Adrenal gland (tissue), 12 donors: ENCODE measurements around the gene PHF21A. TPM values are rescaled to one million over a fixed set of nuclear protein-coding genes. Genes with fewer than 3 reads are reported as not detected.

ENCODE experiments used
- DNase-seq, 7 donors: peaks; one replicate each; pipeline ENCODE4 v3.0.0-alpha.2; 2019 to 2020
- H3K27ac ChIP-seq, 5 donors: fragments of 200-600 bp; sonication (generic) in 4 of 5; 1 replicate in 3 of 5; 2 replicates in 2 of 5; pipeline versions ENCODE4 v1.5.1 to v1.8.0; 2016 to 2020; ENCODE audit warnings: mild to moderate bottlenecking in 1 of 5
- H3K27me3 ChIP-seq: fragments of 200-600 bp; 2 replicates; pipeline ENCODE4 v1.8.0; 2021
- H3K36me3 ChIP-seq, 2 donors: fragments of 200-600 bp; replicated peaks in 1 of 2; 1 replicate in 1 of 2; 2 replicates in 1 of 2; pipeline versions ENCODE4 v1.5.1 to v1.8.0; 2018 to 2022
- H3K4me1 ChIP-seq, 2 donors: fragments of 200-600 bp; replicated peaks in 1 of 2; 1 replicate in 1 of 2; 2 replicates in 1 of 2; pipeline versions ENCODE4 v1.5.1 to v1.8.0; 2018 to 2021
- H3K4me3 ChIP-seq, 4 donors: fragments of 200-600 bp; sonication (generic) in 3 of 4; one replicate each; pipeline ENCODE4 v1.5.1; 2016 to 2018
- H3K9me3 ChIP-seq, 3 donors: fragments of 200-600 bp; sonication (generic) in 1 of 3; replicated peaks in 1 of 3; 1 replicate in 2 of 3; 2 replicates in 1 of 3; pipeline versions ENCODE4 v1.5.1 to v1.8.0; 2016 to 2021
- CTCF ChIP-seq, 6 experiments: fragments of 450-650 bp in 4 of 6; fragments of 200-600 bp in 2 of 6; sonication (generic) in 1 of 6; IDR thresholded peaks; 1 replicate in 5 of 6; 2 replicates in 1 of 6; pipeline versions ENCODE4 v1.5.1 to v1.8.0; 2016 to 2021; ENCODE audit warnings: antibody characterized with exemption in 6 of 6, mild to moderate bottlenecking in 2 of 6, moderate library complexity in 1 of 6
- POLR2A ChIP-seq, 2 donors: fragments of 450-650 bp; IDR thresholded peaks; one replicate each; pipeline ENCODE4 v1.6.1; 2017; ENCODE audit warnings: antibody characterized with exemption in 2 of 2, mild to moderate bottlenecking in 2 of 2, moderate library complexity in 1 of 2
- WGBS, 4 donors: extraction: QIAGEN DNeasy Blood & Tissue Kit in 2 of 4; methylation state at CpG; one replicate each; pipeline versions ENCODE4 v1.1.5 to v1.1.7; 2013 to 2017; 5-methylcytosine and 5-hydroxymethylcytosine counted together
- intact Hi-C, 2 donors: fragments of 100-400 bp; cut with DNase I; formaldehyde crosslinking; loops; one replicate each; pipeline versions ENCODE4 v1.14.1 to v1.15.0; 2022 to 2023
- polyA plus RNA-seq, 3 donors: library from polyadenylated mRNA; stranded (reverse); fragments of 200-250 nt in 2 of 3; fragments of 350-450 nt in 1 of 3; fragmentation: Illumina TruSeq in 1 of 3; extraction: RNeasy Lipid Tissue Mini Kit (QIAGEN cat#74804) in 1 of 3; gene quantifications; one replicate each; pipeline ENCODE4 v1.2.3, GENCODE V29; 2013 to 2014
- total RNA-seq, 9 donors: library from RNA; depleted of rRNA in 4 of 9; stranded (reverse); fragments of >200 nt in 4 of 9; fragments of 120-200 nt in 1 of 9; fragmentation: NEBNext Ultra II Directional in 1 of 9; extraction: Animal tissue kit (Norgen Biotek cat#: 25700) in 1 of 9; gene quantifications; one replicate each; pipeline versions ENCODE4 v1.1.0 to v1.2.4, GENCODE V29; 2013 to 2023
- donor health status: healthy with polysubstance abuse.
- donor health status: Bipolar disorder and iron deficiency.
- donor health status: DM: yes; HTN: yes; CAD: no.
- donor health status: DM: no; HTN: no; CAD: no.
- donor health status: DM: no; HTN: no; CAD: no.
- donor health status: DM: yes; HTN: yes; CAD: no.

Gene PHF21A
- total and polyA plus RNA-seq, 12 donors: 28.4 to 85.1 (median 40.0) TPM

- 0 to 1% (median 1%) methylated on average over 27 to 74 of the region's 74 CpGs for WGBS, 4 donors
- H3K27me3 ChIP-seq: no peaks in the 10 kb centered on the region
- H3K9me3 ChIP-seq: no peaks in the 10 kb centered on the region
- H3K27ac ChIP-seq: peak overlapping the region; percentile 64 to 99 (median 77)
- peaks cover 21 to 29% of the 10 kb centered on the region in 2 donors for H3K4me1 ChIP-seq
- peak overlapping the region; percentile 51 to 93 (median 68) for H3K4me3 ChIP-seq
- intact Hi-C loops: loop anchor here in 1 of 2 donors (10.0 kb wide), 1 partner anchor 113 kb away; no protein-coding TSS in a partner anchor
- peak in 1 of 2 donors; percentile 61 for TF ChIP-seq POLR2A (IDR thresholded peaks at IDR 0.05)
- no peak for TF ChIP-seq CTCF (IDR thresholded peaks at IDR 0.05)
- peak; percentile 79 to 92 (median 81) for DNase-seq
- no peaks in the 10 kb centered on the region for H3K36me3 ChIP-seq
These were observed 647 bp upstream of the PHF21A start for GRCh38 chr11:46121724-46122477.

GRCh38 chr11:46120346-46121300 lies 631 bp downstream of the PHF21A start:
- H3K9me3 ChIP-seq: no peaks in the 10 kb centered on the region
- H3K27me3 ChIP-seq: no peaks in the 10 kb centered on the region
- peak in 6 of 7 donors; percentile 57 to 74 (median 64) for DNase-seq
- no peaks in the 10 kb centered on the region for H3K36me3 ChIP-seq
- peak overlapping the region; percentile 77 to 99 (median 91) for H3K27ac ChIP-seq
- peaks cover 27 to 42% of the 10 kb centered on the region in 2 donors for H3K4me1 ChIP-seq
- TF ChIP-seq POLR2A (IDR thresholded peaks at IDR 0.05) (peak in 1 of 2 donors; percentile 80), CTCF (IDR thresholded peaks at IDR 0.05) (peak in 1 of 6 experiments; percentile 9)
- intact Hi-C loops: loop anchor here in 1 of 2 donors (10.0 kb wide), 1 partner anchor 114 kb away; no protein-coding TSS in a partner anchor
- WGBS, 4 donors: 0 to 7% (median 2%) methylated on average over 13 to 29 of the region's 29 CpGs
- peak overlapping the region in 3 of 4 donors; percentile 40 to 93 (median 73) for H3K4me3 ChIP-seq

GRCh38 chr11:46119352-46120216 lies 1.7 kb downstream of the PHF21A start:
- peak overlapping the region; percentile 77 to 99 (median 90) for H3K27ac ChIP-seq
- peak overlapping the region in 3 of 4 donors; percentile 40 to 93 (median 73) for H3K4me3 ChIP-seq
- no peak for TF ChIP-seq CTCF (IDR thresholded peaks at IDR 0.05)
- TF ChIP-seq POLR2A (IDR thresholded peaks at IDR 0.05): peak in 1 of 2 donors; percentile 30
- no peaks in the 10 kb centered on the region for H3K9me3 ChIP-seq
- DNase-seq: peak; percentile 65 to 77 (median 73)
- intact Hi-C loops: loop anchor here in 1 of 2 donors (10.0 kb wide), 1 partner anchor 115 kb away; no protein-coding TSS in a partner anchor
- 1% methylated on average over 22 to 56 of the region's 56 CpGs for WGBS, 4 donors
- no peaks in the 10 kb centered on the region for H3K27me3 ChIP-seq
- H3K4me1 ChIP-seq: peaks cover 29 to 52% of the 10 kb centered on the region in 2 donors
- H3K36me3 ChIP-seq: no peaks in the 10 kb centered on the region
